GM18498 (cell line): ENCODE results near the gene USP46.

Experiments used
- ATAC-seq: cut with Tn5 transposase; IDR thresholded peaks from one replicate; pipeline ENCODE4 v1.9.1; 2021; ENCODE audit warnings: mild to moderate bottlenecking, moderate library complexity; ENCODE audit not compliant: unreplicated experiment

Gene USP46

GRCh38 chr4:52622564-52622963 lies 36.5 kb downstream of the USP46 start:
- no peak for ATAC-seq

GRCh38 chr4:52621567-52621966 lies 37.5 kb downstream of the USP46 start:
- no peak for ATAC-seq

DNA sequence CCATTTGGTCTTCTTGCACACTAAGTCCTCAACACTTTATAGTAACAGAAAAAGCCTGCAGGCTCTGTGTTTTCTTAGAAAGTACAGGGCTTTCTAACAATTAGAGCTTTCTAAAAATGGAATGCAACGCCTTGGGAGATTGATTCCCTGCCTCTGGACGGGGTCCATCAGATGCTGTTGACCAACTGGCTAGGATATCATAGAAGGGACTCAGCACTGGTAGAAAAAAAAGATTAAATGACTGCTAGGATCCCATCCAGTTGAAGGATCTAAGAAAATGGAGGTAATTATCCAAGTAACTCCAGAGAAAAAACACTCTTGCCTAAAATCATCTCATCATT lies 39.5 kb downstream of the USP46 start:
- no peak for ATAC-seq

DNA sequence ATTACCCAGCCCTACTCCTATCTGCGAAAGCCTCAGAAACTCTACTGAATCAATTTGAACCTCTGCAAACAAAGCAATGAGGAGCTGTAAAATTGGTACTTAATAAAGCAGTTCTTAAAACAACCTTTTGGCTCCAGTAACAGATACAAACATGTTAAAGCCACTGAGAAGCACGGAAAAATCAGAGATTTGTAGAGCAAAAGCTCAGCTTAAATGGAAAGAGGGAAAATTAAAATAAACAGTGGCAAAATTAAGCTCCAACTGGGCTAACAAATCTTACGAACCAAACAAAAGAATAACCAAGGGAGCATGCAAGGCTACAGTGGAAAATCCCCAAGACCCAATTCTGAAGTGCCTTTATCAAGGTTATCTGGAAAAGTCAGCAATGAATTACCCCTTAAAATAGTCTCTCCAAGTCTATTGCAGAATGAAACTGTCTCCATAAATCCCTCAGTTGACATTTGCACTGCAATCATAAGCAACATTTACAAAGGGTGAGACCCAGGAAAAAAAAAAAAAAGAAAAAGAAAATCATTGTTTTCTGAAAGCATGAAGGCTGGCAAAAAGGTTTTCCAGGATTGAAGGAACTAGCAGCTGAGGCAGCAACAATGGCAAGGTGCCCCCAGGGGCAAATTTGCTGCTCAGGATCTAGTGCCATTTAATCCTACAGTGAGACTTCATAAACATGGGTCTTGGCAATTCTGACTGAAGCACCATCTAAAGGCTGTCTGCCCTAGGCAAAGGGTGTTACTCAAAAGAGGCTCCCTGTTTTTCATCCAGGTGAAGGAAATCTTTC lies 40.1 kb downstream of the USP46 start:
- no peak for ATAC-seq

DNA sequence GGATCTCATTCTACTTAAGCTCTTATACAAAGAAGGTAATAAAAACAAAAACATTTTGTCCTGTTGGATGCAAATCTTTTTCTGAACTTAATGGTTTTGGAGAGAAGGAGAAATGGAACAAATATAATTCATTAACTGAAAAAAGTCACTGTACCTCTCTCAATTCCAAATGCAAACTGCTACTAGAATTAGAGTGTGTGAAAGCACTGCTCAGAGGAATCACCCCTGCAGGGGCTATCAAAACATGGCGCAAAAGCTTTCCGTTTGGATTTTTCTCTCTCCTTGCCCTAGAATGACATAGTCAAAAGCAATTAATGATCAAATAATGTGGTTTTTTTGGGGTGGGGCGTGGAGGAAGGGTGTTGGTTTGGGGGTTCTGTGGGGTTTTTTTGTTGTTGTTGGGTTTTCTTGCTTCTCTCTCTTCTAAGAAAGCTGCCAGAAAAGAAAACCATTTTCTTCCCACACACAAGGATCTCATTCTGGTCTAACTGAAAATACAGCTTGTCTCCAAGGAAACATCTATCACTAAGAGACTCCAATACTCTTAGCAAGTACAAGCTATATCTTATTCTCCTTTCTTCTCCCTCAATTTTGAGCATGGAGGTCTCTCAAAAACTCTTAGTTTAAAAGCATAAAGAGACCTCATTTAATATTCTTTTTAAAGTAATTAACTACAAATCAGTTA lies 41.6 kb downstream of the USP46 start:
- no peak for ATAC-seq

DNA sequence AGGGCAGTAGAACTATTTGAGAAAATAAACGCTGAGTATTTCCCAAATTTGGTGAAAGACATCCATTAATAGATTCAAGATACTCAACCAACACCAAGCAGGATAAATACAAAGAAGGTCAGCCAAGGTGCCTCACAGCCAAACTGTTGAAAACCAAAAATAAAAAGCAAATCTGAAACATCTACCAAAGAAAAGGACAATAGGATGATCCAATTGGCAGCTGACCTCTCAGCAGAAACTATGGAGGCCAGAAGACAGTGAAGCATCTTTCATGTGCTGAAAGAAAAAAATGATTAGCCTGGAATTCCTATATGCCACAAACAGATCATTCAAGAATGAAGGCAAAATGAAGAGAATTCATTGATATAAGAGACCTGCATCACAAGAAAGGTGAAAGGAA lies 44.9 kb downstream of the USP46 start:
- no peak for ATAC-seq

GRCh38 chr4:52612341-52612740 lies 46.8 kb downstream of the USP46 start:
- no peak for ATAC-seq

GRCh38 chr4:52611030-52611555 lies 48.0 kb downstream of the USP46 start:
- no peak for ATAC-seq

GRCh38 chr4:52606726-52607125 lies 52.4 kb downstream of the USP46 start:
- ATAC-seq: no peak

DNA sequence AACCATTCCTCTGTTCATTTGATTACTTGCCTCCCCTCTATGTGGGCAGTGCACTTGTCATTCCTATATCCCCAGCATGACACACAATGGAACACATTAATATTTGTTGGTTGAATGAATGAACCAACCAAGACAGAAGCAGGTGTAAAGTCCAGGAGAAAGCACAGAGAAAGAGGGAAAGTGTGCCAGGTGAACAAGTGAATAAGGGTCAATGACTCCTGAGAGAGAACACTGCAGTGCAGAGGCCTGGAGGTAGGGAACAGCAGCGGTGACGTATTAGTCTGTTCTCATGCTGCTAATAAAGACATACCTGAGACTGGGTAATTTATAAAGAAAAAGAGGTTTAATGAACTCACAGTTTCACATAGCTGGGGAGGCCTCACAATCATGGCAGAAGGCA lies 53.1 kb downstream of the USP46 start:
- ATAC-seq: no peak

DNA sequence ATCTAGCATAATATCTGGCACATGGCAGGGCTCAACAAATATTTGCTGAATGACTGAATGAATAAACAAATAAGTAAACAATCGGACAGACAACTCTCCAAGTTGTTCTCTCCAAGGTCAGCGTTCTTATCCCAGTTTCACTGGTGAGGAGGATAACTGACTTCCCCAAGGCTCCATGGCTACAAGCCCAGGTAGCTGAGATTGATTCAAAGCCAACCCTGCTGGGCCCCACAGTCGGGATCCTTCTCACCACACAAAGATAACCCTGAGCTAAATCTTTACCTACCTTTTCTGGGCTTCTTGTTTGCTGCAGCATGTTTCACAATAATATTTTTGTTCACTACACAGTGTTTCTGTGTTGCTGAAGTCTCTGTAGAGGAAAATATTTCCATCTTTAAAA lies 54.9 kb downstream of the USP46 start:
- no peak for ATAC-seq

DNA sequence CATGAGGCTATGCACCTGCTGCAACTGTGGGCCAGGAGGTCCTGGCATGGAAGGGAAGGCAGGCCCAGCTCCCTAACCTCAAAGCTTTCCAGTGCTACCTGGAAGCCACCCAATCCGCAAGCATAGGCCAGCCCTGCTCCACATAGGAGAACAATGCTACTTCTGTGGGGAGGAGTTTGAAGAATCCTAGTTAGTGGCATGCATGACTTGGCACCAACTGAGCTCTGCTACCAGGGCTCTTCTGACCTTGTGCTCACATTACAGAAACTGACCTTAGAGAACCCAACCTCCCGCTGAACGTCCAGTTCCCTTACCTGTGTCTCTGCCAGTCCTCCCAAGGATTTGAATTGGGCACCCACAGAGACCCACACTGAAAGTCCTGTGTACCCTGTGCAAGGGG lies 58.8 kb downstream of the USP46 start:
- ATAC-seq: no peak

- no peak for ATAC-seq
Measured at GRCh38 chr4:52595001-52595400, 64.1 kb downstream of the USP46 start.

- no peak for ATAC-seq
Measured at GRCh38 chr4:52592287-52592686, 66.8 kb downstream of the USP46 start.

DNA sequence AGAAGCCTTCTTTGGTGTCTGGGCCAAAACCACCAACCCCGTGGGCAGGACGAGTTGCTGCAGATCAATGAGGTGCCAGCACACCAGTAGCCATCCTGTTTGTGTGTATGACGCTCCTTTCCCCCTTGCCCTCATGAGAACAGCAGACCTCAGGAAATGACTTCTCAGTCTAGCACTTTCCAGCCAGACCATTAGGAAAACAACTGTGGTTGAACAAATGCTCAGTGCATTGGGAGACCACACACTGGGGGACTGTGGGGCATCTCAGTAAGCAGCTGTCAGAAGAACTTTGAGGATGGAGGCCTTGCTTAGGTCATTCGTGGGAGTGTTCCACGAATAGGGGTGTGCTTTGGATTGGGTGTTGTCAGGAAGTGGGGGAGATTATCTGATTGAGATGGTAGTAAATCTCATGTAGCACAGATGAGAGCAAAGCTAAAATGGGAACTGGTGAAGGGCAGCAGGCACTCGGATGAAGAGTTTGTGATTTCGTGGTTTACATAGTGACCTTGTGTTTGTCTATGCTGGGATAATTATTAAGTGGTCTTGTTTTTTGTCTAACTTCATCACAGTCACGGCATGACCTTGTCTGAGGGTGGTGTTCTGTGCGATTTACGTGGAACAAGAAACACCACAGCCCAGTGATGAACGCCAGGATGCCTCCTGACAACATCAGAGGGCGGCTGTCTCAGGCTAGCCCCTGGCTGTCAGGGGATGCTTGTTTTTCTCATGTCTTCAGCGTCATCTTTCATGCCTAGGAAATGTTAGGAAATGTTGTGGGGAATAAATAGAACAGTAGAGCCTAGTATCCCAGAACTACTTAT lies 70.1 kb downstream of the USP46 start:
- ATAC-seq: no peak

DNA sequence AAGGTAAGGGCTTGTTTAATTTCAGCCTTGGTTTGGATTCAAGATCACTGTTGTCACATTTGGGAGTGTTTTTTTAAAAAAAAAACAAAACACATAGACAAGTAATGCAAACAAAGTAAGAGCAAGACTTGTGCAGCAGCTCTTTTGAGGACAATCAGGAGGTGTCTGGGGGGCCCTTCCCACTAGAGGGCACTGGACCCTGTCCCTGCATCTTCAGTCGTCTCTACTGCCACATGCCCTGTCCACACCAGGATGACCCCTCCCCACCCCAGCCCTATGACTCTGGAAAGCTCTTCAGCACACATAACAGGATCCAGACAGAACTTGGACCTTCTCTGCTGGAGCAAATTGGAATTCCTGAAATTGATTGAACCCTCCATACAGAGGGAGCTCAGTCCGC lies 71.0 kb downstream of the USP46 start:
- ATAC-seq: peak; percentile 65

DNA sequence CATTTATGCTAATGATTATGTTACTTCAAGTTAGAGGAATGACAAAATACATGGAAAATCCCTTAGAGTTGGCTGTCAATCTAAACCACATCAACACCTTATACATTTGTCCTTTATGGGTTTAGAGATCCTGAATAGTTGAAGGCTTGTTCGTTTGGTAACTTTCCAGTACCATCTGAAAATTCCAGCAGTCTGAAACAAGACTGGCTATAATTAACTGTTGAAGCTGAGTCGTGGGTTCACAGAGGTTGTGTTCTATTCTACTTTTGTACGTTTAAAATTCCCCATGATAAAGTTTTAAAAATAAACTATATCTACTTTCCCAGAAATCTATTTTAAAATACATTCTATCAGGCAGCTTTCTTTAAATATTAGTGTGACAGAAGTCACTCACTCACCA lies 73.0 kb downstream of the USP46 start:
- ATAC-seq: no peak

DNA sequence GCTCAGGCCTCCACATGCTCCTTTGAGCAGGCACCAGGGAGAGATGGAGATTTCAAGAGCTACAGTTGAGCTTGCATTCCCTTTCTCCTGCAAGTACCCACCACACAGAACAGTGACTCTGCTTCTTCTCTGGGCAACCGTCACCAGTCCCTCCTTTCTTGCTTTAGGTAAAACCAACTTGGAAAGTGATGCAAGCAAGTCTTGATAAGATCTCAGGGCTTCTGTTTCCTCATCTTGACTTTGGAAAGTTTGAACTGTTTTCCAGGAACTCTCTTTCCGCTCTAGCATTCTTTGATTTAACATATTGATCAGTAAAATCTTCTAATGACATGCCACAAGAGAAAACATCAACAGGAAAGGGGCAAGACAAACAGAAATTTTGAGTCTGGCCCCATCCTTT lies 73.7 kb downstream of the USP46 start:
- no peak for ATAC-seq

DNA sequence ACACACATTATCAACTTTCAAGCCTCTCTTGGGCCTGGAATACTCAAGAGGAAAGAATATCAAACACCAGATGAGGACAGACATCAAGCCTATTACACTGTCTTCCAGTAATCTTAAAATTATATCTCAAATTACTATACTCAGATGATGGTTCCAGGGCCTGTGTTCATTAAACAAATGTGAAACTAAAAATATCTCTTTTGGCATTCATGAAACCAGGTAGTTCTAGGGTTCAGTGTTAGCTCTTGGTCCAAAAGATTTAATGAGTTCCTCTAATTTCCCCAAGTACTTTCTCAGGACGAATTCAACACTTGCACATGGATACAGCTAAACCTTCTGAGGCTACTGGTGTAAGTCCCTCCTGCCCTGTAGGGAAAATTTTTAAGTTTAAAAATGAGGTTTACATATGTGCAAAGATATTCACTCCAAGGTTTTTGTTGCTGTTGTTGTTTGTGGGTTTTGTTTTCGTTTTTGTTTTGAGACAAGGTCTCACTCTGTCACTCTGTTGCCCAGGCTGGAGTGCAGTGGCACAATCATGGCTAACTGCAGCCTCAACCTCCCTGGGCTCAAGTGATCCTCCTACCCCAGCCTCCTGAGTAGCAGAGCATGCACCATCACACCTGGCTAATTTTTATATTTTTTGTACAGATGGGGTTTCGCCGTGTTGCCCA lies 79.4 kb downstream of the USP46 start:
- no peak for ATAC-seq

- no peak for ATAC-seq
Measured at GRCh38 chr4:52578951-52579350, 80.2 kb downstream of the USP46 start.

DNA sequence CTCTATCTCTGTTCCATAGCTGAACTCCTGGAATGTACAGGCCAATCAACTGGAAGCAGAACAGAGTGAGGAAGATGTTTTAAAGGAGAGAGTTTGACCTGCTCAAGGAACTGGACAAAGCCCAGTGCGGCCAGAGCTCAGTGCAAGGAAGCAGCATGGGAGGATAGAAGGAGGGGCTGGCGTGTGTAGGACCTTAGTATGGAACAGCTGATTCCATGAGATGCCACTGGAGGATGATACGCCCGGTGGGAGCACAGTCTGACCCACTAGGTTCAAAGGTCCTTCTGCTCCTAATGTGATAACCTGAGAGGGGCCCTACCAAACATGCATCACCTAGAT lies 81.5 kb downstream of the USP46 start:
- no peak for ATAC-seq
